GM12873 (cell line): Measurements from ENCODE around the gene CELSR1.

ENCODE experiments used
- CTCF ChIP-seq: IDR thresholded peaks from 2 replicates; pipeline ENCODE4 v1.5.1; 2012; ENCODE audit warnings: low read depth, mild to moderate bottlenecking, moderate library complexity, low read length, control low read depth; ENCODE audit not compliant: insufficient read depth; ENCODE audit errors: missing control alignments

The CELSR1 gene

GRCh38 chr22:46537225-46537945 lies at the start of gene CELSR1:
Gene CELSR1 (minus strand): TSS chr22:46537620. CDS start chr22:46537170, 450 bp downstream.
- TF ChIP-seq CTCF, result no peak

- TF ChIP-seq CTCF, result no peak
Measured at GRCh38 chr22:46587061-46587460, 49.6 kb upstream of the CELSR1 start.

GRCh38 chr22:46586531-46587011 lies 49.2 kb upstream of the CELSR1 start:
- TF ChIP-seq CTCF, result no peak

GRCh38 chr22:46586123-46586519 lies 48.7 kb upstream of the CELSR1 start:
- TF ChIP-seq CTCF, result no peak

- TF ChIP-seq CTCF, result no peak
Measured at GRCh38 chr22:46585340-46586122, 48.1 kb upstream of the CELSR1 start.

- TF ChIP-seq CTCF, result no peak
Measured at GRCh38 chr22:46584081-46584921, 46.9 kb upstream of the CELSR1 start.

GRCh38 chr22:46583571-46583970 lies 46.2 kb upstream of the CELSR1 start:
- no peak for TF ChIP-seq CTCF
